ENCODE data around the gene BSDC1.
"Not testable (repeated sequence)": the region's sequence is repeated elsewhere in the genome, so short reads cannot be mapped to it uniquely, and the experiment has no call there.

Gene BSDC1, protein sequence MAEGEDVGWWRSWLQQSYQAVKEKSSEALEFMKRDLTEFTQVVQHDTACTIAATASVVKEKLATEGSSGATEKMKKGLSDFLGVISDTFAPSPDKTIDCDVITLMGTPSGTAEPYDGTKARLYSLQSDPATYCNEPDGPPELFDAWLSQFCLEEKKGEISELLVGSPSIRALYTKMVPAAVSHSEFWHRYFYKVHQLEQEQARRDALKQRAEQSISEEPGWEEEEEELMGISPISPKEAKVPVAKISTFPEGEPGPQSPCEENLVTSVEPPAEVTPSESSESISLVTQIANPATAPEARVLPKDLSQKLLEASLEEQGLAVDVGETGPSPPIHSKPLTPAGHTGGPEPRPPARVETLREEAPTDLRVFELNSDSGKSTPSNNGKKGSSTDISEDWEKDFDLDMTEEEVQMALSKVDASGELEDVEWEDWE

DNA sequence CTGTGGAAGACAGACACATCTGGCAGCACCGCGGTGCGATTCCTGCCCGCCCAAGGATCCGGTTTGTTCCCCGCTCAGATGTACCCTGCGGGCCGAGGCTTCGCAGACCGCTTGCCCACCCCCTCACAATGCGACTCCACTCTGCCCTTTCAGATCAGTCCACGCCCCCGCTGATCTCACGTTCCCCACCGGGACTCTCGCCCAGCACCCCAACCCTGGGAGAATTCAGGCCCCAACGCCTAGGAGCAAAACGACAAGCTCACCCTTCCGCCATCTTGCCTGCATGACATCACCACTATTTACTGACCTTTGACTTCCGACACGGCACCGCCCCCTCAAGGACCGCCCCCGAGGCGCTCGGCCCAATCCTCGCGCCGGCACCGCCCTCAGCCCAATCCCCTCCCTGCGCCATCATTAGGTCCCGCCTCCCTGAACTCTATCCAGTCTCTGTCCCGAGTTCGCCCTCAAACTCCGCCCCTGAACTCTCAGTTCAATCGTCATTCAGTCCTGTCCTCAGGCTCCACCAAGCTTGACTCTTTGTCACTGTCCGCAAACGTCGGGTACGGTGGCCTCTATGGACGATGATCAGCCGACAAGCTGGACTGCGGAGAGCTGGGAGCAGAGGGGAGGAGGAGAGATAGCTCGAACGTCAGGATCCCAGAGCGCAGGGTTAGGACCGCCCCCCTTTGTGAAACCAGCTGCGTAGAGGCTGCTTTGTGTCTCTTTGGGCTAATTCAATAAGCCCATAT lies at the start of gene BSDC1:
BSDC1 (minus strand) TSS at position 301 of the 749 bp plus-strand sequence; CDS start at position 274, 27 bp downstream.
- FAIRE-seq = peak; percentile 84

- FAIRE-seq = not testable (repeated sequence)
These were observed 47.2 kb upstream of the BSDC1 start for GRCh38 chr1:32441467-32441866.

GRCh38 chr1:32438777-32439176 lies 44.5 kb upstream of the BSDC1 start:
- FAIRE-seq = not testable (repeated sequence)

- no peak for FAIRE-seq
These were observed 43.9 kb upstream of the BSDC1 start for GRCh38 chr1:32438136-32438535.

DNA sequence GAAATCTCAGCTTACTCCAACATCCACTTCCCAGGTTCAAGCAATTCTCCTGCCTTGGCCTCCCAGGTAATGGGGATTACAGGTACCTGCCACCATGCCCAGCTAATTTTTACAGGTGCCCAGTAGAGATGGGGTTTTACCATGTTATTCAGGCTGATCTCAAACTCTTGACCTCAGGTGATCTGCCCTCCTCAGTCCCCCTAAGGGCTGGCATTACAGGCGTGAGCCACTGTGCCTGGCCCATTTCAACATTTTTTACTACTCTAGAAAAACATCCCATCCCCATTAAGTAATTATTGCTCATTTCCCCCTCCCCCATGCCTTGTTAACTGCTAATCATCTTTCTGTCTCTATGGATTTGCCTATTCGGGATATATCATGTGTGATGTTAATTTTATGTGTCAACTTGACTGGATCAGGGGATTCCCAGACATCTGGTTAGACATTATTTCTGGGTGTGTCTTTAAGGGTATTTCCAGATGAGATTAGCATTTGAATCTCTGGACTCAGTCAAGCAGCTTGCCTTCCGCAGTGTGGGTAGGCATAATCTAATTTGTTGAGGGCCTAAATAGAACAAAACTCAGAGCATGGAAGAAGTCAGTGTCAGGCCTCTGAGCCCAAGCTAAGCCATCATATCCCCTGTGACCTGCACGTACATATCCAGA lies 37.6 kb upstream of the BSDC1 start:
- FAIRE-seq = no peak

DNA sequence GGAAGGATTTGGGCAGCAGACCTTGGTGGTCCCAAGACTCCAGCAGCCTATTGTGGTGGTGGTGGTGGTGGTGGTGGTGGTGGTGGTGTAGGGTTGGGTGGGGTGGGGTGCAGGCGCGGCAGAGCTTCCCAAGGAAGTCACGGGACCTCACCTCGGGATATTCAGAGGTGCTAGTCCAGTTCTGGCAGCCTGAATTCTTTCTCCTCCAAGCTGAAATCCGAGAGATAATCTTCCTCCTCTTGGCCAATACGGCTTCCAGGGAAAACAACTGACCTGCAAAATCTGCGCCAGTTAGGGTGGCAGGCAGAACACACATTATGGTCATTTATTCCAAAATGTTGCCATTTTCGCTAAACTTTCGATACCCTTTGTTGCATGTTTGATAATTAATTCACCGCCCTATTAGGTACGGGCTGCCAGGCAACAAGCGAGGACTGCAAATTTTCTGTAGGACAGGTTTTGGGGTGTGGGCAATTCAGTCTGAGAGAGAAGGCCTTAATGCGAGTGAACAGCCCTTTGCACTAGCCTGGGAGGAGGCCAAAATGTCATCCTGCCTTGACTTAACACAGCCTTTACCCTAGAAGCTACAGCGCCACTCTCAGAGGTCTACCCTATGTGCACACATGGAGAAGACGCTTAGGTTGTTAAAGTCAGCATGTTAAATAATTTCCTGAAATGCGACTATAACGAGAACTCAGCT lies 33.2 kb upstream of the BSDC1 start:
- FAIRE-seq = no peak

DNA sequence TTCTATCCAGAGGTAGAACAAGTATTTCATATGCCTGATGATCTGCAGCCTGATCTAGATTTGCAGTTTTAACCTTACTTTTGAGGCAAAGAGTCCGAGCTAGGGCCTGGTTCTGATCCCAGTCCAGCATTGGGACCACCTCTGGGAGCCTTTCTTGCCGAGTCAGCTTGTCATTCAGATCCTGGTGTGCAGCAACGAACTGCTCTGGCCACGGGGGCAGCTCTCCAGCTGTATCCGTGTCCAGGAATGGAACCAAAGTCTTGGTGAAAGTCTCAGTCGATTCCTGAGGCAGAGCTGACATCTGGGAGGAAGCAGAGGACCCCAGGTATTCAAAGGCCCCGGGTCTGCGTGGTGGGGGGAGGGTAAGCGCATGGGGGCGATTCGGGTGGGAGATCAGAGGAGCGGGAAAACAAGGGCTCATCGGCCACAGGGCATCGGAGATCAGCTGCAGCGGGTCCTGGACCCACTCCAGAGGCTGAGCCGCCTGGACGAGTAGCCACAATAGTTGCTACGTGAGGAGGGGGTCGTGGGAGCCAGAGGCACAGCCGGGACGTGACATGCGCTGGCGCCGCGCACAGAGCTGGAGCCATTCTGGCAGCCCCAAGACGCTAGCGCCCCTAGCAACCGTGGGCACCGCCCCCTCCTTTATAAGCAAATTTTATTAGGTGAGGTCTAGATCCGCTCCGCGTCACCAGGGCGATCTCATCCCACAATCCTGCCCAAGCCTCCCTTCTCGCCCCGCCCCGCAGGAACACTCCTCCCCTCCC lies 32.4 kb upstream of the BSDC1 start:
- no peak for FAIRE-seq

- FAIRE-seq = no peak
These were observed 27.5 kb upstream of the BSDC1 start for GRCh38 chr1:32421775-32422174.

DNA sequence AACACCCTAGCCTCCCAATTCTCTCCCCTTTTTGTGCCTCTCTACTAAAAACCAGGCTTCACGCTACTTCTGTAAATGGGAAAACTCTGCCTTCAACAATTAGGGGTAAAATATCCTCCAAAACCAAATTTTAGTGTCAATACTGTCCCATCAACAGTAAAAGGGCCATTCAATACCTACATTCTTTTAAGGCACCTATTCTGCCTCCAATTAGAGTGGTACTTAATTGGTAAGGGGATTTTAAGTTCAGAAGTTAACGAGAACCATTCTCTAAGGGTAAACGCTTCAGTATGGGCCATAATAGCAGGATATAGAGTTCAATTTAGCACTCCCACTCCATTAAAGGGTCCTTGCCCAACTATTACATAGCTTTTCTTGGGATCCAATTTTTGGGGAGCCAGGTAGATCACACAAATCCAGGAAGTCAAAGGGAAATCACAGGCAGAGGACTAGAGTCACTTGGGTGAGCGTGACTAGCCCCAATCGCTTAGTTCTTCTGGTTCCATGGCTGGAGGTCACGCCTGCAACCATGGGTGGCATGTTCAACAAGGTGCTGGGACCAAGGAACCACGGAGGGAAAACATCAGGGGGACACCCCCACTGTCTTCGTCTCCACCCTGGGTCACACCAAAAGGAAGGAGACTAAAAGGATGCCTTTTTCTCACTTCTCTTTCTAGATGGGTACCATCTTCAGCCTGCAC lies 20.1 kb upstream of the BSDC1 start:
- no peak for FAIRE-seq

DNA sequence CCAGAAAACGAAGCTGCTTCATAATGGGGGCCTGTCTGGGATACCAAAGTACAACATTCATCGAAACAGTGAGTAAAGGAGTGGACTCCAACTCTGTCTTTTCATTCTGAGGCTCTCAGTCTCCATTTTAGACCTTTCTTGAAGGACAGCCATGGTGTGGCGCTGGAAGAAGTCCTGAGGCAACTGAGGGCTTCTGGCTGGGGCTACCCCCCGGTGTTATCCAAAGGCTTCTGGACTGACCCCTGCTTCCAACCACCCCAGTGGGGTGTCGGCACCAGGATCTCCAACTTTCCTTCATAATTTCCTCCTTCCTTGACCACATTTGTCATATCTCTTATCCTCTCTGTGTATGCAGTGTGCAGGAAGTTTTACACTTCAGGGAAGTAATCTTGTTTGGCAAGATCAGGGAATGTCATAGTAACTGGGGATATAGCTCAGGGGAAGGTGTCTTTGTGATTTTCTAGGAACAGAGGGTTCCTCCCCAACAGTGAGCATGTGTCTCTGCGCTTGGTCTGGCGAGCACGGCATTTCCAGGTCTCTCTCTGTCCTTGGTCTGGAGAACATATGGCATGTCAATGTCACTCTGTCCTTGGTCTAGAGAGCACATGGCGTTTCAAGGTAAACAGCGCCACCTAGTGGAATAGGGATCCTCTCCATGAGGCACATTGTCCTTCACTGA lies 19.4 kb upstream of the BSDC1 start:
- FAIRE-seq = no peak

GRCh38 chr1:32411261-32411660 lies 17.0 kb upstream of the BSDC1 start:
- no peak for FAIRE-seq

DNA sequence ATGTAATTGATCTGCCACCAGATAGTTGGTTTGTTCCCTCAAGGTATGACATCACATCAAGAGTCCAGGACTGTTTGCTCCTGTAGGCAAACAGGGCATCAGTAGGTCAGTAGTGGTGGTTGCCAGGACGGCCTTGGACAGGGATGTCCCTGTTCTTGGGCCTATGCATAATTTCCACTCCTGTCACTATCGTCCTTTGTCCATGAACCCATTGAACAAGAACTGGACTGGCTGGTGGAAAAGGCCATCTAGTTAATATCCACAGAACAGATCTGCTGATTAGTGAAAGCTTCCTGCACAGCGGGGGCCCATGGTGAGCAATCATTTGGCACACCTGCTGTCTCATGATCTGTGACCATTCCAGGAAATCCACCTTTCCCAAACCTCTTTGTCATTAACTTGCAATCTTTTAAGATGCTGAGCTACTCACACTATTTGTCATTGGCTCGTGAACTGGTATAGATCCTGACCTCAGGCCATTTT lies 12.4 kb upstream of the BSDC1 start:
- FAIRE-seq = no peak

DNA sequence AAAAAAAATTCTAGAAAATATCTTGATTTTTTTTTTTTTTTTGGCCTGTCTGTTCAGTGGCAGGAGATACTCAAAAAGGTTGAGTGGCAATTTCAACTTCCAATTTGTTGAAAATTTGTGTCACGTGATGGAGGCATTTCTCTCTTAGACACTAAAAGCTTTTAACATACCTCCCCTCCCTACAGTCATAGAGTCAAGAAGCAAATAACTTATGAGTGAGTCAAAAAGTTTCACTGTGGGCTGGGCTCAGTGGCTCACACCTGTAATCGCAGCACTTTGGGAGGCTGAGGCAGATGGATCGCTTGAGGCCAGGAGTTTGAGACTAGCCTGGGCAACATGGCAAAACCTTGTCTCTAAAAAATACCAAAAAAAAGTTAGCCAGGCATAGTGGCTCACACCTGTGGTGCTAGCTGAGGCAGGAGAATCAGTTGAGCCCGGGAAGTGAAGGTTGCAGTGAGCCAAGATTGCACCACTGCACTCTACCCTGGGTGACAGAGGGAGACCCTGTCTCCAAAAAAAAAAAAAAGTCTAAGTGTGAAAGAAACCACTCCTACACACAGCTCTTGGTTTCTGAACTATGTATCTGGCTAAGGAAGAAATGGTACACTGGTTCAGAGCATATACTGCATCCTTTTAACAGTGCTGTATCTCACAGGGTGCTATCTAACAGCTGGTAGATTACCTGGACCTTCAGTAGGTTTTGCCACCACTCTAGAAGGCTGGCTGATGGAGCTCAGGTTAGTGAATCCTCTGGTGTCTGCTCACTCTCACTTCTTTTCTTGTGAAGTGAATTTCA lies 11.6 kb upstream of the BSDC1 start:
- no peak for FAIRE-seq

DNA sequence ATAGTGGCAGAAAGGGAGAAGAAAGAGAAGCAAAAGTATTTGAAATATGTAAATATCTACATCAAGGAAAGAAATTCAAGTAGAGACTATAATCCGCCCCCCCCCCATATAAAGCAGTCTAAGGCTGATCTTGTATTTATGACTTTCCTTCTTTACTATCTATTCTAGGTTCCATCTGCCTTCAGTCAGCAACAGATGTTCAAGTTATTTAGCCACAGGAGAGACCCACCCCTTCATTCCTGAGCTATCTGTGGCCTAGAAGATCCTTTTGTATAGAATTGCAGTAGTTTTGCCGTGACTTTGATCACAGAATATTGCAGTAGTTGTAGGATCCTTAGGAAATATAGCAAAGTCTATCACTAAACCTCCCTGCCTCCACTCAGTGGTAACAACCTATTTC lies 10.7 kb upstream of the BSDC1 start:
- FAIRE-seq = no peak

- no peak for FAIRE-seq
These were observed 6.8 kb upstream of the BSDC1 start for GRCh38 chr1:32400876-32401631.

DNA sequence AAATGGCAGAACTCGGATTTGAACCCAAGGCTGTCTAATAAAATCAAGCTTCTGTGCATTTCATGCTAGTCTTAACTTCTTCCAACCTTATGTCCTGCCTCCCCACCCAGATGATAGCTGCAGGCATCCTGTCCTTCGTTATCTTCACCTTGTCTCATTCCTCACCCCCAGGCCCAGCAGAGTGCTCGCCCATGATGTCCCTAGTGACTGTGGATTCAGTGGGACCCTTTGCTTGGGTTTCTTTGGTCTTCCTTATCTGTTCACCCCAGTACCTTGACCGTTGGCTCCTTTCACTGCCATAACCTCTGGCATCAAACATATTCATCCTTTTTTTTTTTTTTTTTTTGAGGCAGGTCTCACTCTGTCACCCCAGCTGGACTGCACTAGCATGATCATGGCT lies 5.6 kb upstream of the BSDC1 start:
- no peak for FAIRE-seq

GRCh38 chr1:32398401-32398800 lies 4.2 kb upstream of the BSDC1 start:
- no peak for FAIRE-seq

- FAIRE-seq = not testable (repeated sequence)
These were observed 2.3 kb upstream of the BSDC1 start for GRCh38 chr1:32396524-32396923.

DNA sequence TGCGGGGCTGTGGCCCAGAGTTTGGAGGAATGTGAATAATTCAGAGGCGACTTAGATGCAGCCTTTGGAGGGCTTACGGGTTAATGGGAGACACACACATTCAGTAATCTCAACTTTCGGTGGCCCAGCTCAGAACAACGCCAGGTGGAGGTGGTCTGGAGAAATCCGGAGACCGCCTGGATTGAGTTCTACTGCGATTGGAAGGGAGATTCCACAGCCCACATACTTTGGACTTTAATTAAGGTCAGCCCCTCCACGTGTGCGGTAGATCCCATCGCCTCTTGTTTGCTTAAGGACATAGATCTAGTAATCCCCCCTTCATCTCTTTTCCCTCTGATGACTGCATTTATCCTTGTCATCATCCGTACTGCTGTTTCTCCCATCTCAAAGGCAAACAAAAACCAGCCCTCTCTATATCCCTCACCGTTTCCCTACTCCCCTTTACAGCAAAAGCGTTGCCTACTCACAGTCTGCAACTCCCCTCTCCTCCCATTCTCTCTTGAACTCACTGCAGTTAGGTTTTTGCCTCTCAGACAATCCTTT lies 720 bp upstream of the BSDC1 start:
- no peak for FAIRE-seq

Measured in colon (tissue), 2 donors.